H9 (cell line): ENCODE results near the gene ZIC4. TPM values are rescaled to one million over a fixed set of nuclear protein-coding genes. Genes with fewer than 3 reads are reported as not detected.

Source experiments
- DNase-seq: peaks from one replicate; pipeline ENCODE4 v3.0.0-alpha.2; 2017
- H2AFZ ChIP-seq: one replicate; pipeline ENCODE4 v1.6.1; 2013; ENCODE audit warnings: mild to moderate bottlenecking, low read length, control low read depth, moderate library complexity
- H2AK5ac ChIP-seq: 2 replicates; pipeline ENCODE4 v1.6.1; 2013; ENCODE audit warnings: low read length, control low read depth, mixed read lengths; ENCODE audit not compliant: insufficient read length
- H2BK120ac ChIP-seq: one replicate; pipeline ENCODE4 v1.6.1; 2013; ENCODE audit warnings: low read depth, mild to moderate bottlenecking, low read length, control low read depth, inconsistent platforms; ENCODE audit not compliant: poor library complexity, severe bottlenecking
- H2BK12ac ChIP-seq: 2 replicates; pipeline ENCODE4 v1.6.1; 2013; ENCODE audit warnings: low read length, control low read depth, mixed read lengths, low read depth; ENCODE audit not compliant: insufficient read length
- H2BK15ac ChIP-seq: 2 replicates; pipeline ENCODE4 v1.6.1; 2013; ENCODE audit warnings: low read depth, low read length, control low read depth
- H2BK20ac ChIP-seq: one replicate; pipeline ENCODE4 v1.6.1; 2013; ENCODE audit warnings: low read depth, mild to moderate bottlenecking, low read length, control low read depth, inconsistent platforms; ENCODE audit not compliant: poor library complexity, severe bottlenecking
- H2BK5ac ChIP-seq: 2 replicates; pipeline ENCODE4 v1.6.1; 2013; ENCODE audit warnings: low read length, control low read depth, mixed read lengths; ENCODE audit not compliant: insufficient read length
- H3K14ac ChIP-seq: 2 replicates; pipeline ENCODE4 v1.6.1; 2013; ENCODE audit warnings: low read length, control low read depth; ENCODE audit not compliant: insufficient read depth
- H3K18ac ChIP-seq: 2 replicates; pipeline ENCODE4 v1.6.1; 2013; ENCODE audit warnings: low read depth, mild to moderate bottlenecking, mixed read lengths, low read length, control low read depth; ENCODE audit not compliant: insufficient read length
- H3K23ac ChIP-seq: 2 replicates; pipeline ENCODE4 v1.6.1; 2013; ENCODE audit warnings: low read length, control low read depth, mixed read lengths, low read depth; ENCODE audit not compliant: insufficient read length
- H3K23me2 ChIP-seq: 2 replicates; pipeline ENCODE4 v1.6.1; 2013; ENCODE audit warnings: low read depth, mild to moderate bottlenecking, mixed read lengths, low read length, control low read depth; ENCODE audit not compliant: insufficient read length, poor library complexity, severe bottlenecking
- H3K27ac ChIP-seq: 2 replicates; pipeline ENCODE4 v1.5.1; 2013; ENCODE audit warnings: low read length, control low read depth, mixed read lengths, low read depth; ENCODE audit not compliant: insufficient read length
- H3K27me3 ChIP-seq: 2 replicates; pipeline ENCODE4 v1.6.1; 2013; ENCODE audit warnings: low read length, control low read depth, inconsistent platforms; ENCODE audit not compliant: insufficient read depth
- H3K4ac ChIP-seq: 2 replicates; pipeline ENCODE4 v1.6.1; 2013; ENCODE audit warnings: low read depth, mild to moderate bottlenecking, control low read depth, inconsistent platforms, low read length, moderate library complexity
- H3K4me1 ChIP-seq: 2 replicates; pipeline ENCODE4 v1.6.1; 2013; ENCODE audit warnings: low read length, control low read depth, inconsistent platforms; ENCODE audit not compliant: insufficient read depth
- H3K4me2 ChIP-seq: 2 replicates; pipeline ENCODE4 v1.6.1; 2013; ENCODE audit warnings: low read length, control low read depth, mixed read lengths; ENCODE audit not compliant: insufficient read length, insufficient read depth
- H3K56ac ChIP-seq: 2 replicates; pipeline ENCODE4 v1.6.1; 2013; ENCODE audit warnings: low read depth, mild to moderate bottlenecking, mixed read lengths, low read length, control low read depth; ENCODE audit not compliant: insufficient read length
- H3K79me1 ChIP-seq: 2 replicates; pipeline ENCODE4 v1.6.1; 2013; ENCODE audit warnings: low read depth, mild to moderate bottlenecking, moderate library complexity, low read length, control low read depth, inconsistent platforms; ENCODE audit not compliant: insufficient read depth, poor library complexity, severe bottlenecking
- H3K79me2 ChIP-seq: 2 replicates; pipeline ENCODE4 v1.6.1; 2013; ENCODE audit warnings: low read length, control low read depth, inconsistent platforms; ENCODE audit not compliant: insufficient read depth
- H3K9ac ChIP-seq: 2 replicates; pipeline ENCODE4 v1.6.1; 2013; ENCODE audit warnings: low read length, control low read depth, mixed read lengths; ENCODE audit not compliant: insufficient read length; ENCODE audit errors: extremely low read depth
- H3K9me3 ChIP-seq: one replicate; pipeline ENCODE4 v1.6.1; 2013; ENCODE audit warnings: low read depth, low read length, inconsistent platforms; ENCODE audit not compliant: control insufficient read depth
- H3T11ph ChIP-seq: one replicate; pipeline ENCODE4 v1.6.1; 2013; ENCODE audit warnings: mild to moderate bottlenecking, low read length, control low read depth, inconsistent platforms
- H4K20me1 ChIP-seq: one replicate; pipeline ENCODE4 v1.6.1; 2013; ENCODE audit not compliant: control insufficient read depth, insufficient read length, insufficient read depth
- H4K5ac ChIP-seq: 2 replicates; pipeline ENCODE4 v1.6.1; 2013; ENCODE audit warnings: low read depth, mild to moderate bottlenecking, mixed read lengths, low read length, control low read depth; ENCODE audit not compliant: insufficient read length
- H4K8ac ChIP-seq: replicated peaks from 2 replicates; pipeline ENCODE4 v1.6.1; 2013; ENCODE audit warnings: low read length, control low read depth, mixed read lengths, low read depth; ENCODE audit not compliant: insufficient read length
- H4K91ac ChIP-seq: 2 replicates; pipeline ENCODE4 v1.6.1; 2013; ENCODE audit warnings: low read depth, mild to moderate bottlenecking, moderate library complexity, mixed read lengths, low read length, control low read depth; ENCODE audit not compliant: insufficient read length
- H3K27ac Mint-ChIP-seq, 3 experiments: 2 replicates in 2 of 3; 3 replicates in 1 of 3; pipeline ENCODE4 v1.8.0; 2020 to 2021; ENCODE audit warnings: mixed read lengths in 3 of 3, mild to moderate bottlenecking in 1 of 3, moderate library complexity in 1 of 3
- H3K27me3 Mint-ChIP-seq: 2 replicates; pipeline ENCODE4 v1.8.0; 2021; ENCODE audit warnings: low read depth, mild to moderate bottlenecking, moderate library complexity, mixed read lengths
- H3K36me3 Mint-ChIP-seq, 3 experiments: 2 replicates in 2 of 3; 3 replicates in 1 of 3; pipeline ENCODE4 v1.8.0; 2020 to 2021; ENCODE audit warnings: low read depth in 3 of 3, mixed read lengths in 3 of 3; ENCODE audit not compliant: insufficient read depth in 1 of 3
- H3K4me1 Mint-ChIP-seq, 2 experiments: 2 replicates each; pipeline ENCODE4 v1.8.0; 2020; ENCODE audit warnings: mixed read lengths in 2 of 2
- H3K4me3 Mint-ChIP-seq, 2 experiments: 2 replicates in 1 of 2; 3 replicates in 1 of 2; pipeline ENCODE4 v1.8.0; 2020 to 2021; ENCODE audit warnings: mild to moderate bottlenecking in 2 of 2, mixed read lengths in 2 of 2, moderate library complexity in 1 of 2
- H3K9me3 Mint-ChIP-seq, 2 experiments: 2 replicates in 1 of 2; 3 replicates in 1 of 2; pipeline ENCODE4 v1.8.0; 2020; ENCODE audit warnings: mild to moderate bottlenecking in 2 of 2, mixed read lengths in 2 of 2, moderate library complexity in 1 of 2
- WGBS: extraction: QIAGEN DNeasy Blood & Tissue Kit; methylation state at CpG from one replicate; pipeline ENCODE4 v1.1.7; 2013; ENCODE audit warnings: missing lambda C conversion rate, low lambda C conversion rate, mixed read lengths; ENCODE audit not compliant: insufficient read length; ENCODE audit errors: extremely low coverage; 5-methylcytosine and 5-hydroxymethylcytosine counted together
- total RNA-seq: library from RNA; stranded (reverse); gene quantifications from 2 replicates; pipeline ENCODE4 v1.2.1, GENCODE V29; 2021
- TF ChIP-seq, protein P1 (sequence below): fragments of 200-600 bp; sonication (generic); conservative IDR thresholded peaks from 3 replicates; pipeline ENCODE4 v1.8.0; 2021; ENCODE audit warnings: antibody characterized with exemption, mild to moderate bottlenecking

The ZIC4 gene
- total RNA-seq, 1 experiment from 2014 or later: not detected

DNA sequence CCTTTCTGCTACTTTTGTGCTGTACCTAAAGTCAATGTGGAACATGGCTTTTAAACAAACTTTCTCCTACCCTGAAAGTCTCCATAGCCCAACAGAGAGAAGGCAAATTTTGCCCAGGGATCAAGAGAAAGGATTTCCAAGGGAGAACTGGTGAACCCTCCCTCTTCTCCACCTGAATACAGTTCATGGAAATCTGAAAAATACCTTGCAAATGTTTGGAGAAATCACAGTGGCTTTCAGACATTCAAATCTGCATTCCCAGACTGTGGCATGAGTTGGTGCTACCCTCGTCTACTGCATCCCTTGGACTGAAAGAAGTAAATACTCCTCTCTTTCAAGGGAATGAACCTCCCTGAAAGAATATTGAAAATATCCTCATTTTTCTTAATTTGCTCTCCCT is 38.7 kb downstream of the ZIC4 start:
- Histone ChIP-seq H3K18ac (no peak overlapping the region), H4K8ac (no peak overlapping the region), H2BK12ac (no peak overlapping the region), H3K23ac (no peak overlapping the region), H3K27me3 (peaks cover 66% of the 10 kb centered on the region), H2AK5ac (no peak overlapping the region), H2BK120ac (no peak overlapping the region), H2BK15ac (no peak overlapping the region), H2BK5ac (no peak overlapping the region), H3K9me3 (no peaks in the 10 kb centered on the region), H3K23me2 (no peaks in the 10 kb centered on the region), H4K5ac (no peak overlapping the region), H2AFZ (no peak overlapping the region), H3T11ph (no peak overlapping the region), H3K9ac (no peak overlapping the region), H3K27ac (no peak overlapping the region), H3K14ac (no peak overlapping the region), H3K56ac (no peak overlapping the region), H4K91ac (no peak overlapping the region), H3K4ac (no peak overlapping the region), H2BK20ac (no peak overlapping the region), H3K4me1 (no peaks in the 10 kb centered on the region), H4K20me1 (no peaks in the 10 kb centered on the region), H3K79me2 (no peaks in the 10 kb centered on the region), H3K79me1 (no peaks in the 10 kb centered on the region), H3K4me2 (no peak overlapping the region)
- peaks cover 0 to 2% of the 10 kb centered on the region in 2 experiments; a peak in 1 of 5 replicates for H3K9me3 Mint-ChIP-seq
- H3K27me3 Mint-ChIP-seq: peaks cover 98% of the 10 kb centered on the region
- WGBS: no CpG with 5 or more reads among the region's 1 CpG
- TF ChIP-seq, protein P1, sequence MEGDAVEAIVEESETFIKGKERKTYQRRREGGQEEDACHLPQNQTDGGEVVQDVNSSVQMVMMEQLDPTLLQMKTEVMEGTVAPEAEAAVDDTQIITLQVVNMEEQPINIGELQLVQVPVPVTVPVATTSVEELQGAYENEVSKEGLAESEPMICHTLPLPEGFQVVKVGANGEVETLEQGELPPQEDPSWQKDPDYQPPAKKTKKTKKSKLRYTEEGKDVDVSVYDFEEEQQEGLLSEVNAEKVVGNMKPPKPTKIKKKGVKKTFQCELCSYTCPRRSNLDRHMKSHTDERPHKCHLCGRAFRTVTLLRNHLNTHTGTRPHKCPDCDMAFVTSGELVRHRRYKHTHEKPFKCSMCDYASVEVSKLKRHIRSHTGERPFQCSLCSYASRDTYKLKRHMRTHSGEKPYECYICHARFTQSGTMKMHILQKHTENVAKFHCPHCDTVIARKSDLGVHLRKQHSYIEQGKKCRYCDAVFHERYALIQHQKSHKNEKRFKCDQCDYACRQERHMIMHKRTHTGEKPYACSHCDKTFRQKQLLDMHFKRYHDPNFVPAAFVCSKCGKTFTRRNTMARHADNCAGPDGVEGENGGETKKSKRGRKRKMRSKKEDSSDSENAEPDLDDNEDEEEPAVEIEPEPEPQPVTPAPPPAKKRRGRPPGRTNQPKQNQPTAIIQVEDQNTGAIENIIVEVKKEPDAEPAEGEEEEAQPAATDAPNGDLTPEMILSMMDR: no peak
- no peaks in the 10 kb centered on the region for H3K36me3 Mint-ChIP-seq
- peaks cover 22 to 48% of the 10 kb centered on the region in 2 experiments for H3K4me1 Mint-ChIP-seq
- H3K27ac Mint-ChIP-seq: no peak overlapping the region; a peak in 1 of 7 replicates
- H3K4me3 Mint-ChIP-seq: no peak overlapping the region
- DNase-seq: no peak
